GM18868 (cell line): ENCODE measurements around the gene PGLYRP4.
"Not testable (repeated sequence)": the region's sequence is repeated elsewhere in the genome, so short reads cannot be mapped to it uniquely, and the experiment has no call there.

Experiments used
- ATAC-seq: cut with Tn5 transposase; IDR thresholded peaks from one replicate; pipeline ENCODE4 v1.9.1; 2021; ENCODE audit warnings: mild to moderate bottlenecking, moderate library complexity; ENCODE audit not compliant: unreplicated experiment

The PGLYRP4 gene

GRCh38 chr1:153357076-153357852 lies 8.6 kb upstream of the PGLYRP4 start:
- no peak for ATAC-seq

GRCh38 chr1:153356392-153357075 lies 7.9 kb upstream of the PGLYRP4 start:
- ATAC-seq: no peak

GRCh38 chr1:153355445-153356071 lies 6.9 kb upstream of the PGLYRP4 start:
- ATAC-seq: peak; percentile 63

DNA sequence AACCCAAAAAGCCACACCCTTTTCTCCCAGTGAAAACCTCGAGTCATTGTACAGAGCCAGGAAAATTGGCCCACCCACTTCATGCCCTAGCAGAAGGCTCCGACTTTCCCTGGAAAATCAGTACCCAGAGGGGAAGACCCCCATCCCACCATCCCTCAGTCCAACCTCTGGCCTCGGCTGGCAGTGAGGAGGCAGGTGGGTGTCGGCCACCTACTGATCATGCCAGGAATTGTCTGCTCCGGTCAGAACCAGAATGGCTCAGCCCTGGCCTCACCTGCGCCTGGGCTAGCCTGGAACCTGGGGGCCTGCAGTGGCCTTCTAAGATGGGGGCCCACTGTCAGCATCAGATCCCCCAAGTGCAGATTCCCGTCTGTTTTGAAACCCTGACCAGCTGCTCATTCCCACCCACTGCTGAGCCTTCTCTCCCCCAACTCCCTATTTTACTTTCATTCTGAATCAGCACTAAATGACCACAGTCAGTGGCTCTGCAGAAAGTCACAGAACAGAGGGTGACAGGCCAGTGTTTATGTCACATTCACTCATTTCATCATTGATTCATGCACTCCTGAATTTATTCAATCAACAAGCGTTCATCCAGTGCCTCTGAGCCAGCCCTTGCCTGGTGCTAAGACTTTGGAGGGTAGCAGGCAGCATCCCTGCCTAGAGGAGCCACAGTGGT lies 6.0 kb upstream of the PGLYRP4 start:
- ATAC-seq: no peak

- no peak for ATAC-seq
Measured at GRCh38 chr1:153353226-153353947, 4.7 kb upstream of the PGLYRP4 start.

GRCh38 chr1:153352523-153352922 lies 3.9 kb upstream of the PGLYRP4 start:
- no peak for ATAC-seq

- ATAC-seq: no peak
Measured at GRCh38 chr1:153350321-153350957, 1.8 kb upstream of the PGLYRP4 start.

DNA sequence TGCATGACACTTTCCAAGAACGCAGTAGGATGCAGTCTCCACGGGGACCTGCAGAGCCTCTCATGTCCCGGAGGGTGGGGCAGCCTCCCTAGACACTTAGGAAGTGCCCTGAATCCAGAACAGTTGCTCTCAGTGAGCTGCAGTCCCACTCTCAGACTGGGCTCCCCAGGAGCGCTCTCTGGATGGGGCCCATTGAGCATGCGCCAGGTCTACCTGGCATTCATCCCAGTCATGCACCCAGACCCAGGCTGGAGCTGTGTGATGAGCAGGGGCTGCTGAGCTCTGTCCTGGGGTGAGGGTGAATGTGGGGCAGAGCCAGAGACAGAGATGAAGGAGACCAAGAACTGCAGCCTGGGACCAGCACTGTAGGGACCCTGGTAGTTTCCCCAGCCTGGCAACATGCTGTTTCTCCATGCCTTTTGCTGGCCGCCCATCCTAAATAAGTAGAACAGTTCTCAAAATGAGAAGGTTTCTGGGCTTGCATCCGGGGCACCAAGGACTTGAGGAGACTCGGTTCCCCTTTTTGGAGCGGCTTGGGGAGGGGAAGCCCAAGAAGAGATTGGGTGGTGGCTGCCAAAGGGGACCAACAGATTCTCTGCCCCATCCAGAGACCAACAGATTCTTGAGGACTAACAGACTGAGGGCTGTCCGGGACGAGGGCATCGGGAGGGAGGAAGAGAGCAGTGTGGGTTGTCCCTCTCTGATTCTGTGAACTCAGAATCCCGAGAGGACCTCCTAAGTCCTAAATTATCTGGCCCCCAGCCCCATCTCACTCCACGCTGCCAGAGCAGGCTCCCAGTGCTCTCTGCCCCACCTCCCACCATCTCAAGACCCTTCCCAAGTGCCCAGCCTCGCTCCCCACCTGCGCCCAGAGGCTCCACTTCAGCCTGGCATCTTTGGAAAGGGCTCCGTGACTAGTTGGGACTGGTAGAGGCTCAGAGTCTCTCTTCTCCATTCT lies 1.0 kb upstream of the PGLYRP4 start:
- no peak for ATAC-seq

GRCh38 chr1:153347856-153348255 lies 785 bp downstream of the PGLYRP4 start:
- no peak for ATAC-seq

DNA sequence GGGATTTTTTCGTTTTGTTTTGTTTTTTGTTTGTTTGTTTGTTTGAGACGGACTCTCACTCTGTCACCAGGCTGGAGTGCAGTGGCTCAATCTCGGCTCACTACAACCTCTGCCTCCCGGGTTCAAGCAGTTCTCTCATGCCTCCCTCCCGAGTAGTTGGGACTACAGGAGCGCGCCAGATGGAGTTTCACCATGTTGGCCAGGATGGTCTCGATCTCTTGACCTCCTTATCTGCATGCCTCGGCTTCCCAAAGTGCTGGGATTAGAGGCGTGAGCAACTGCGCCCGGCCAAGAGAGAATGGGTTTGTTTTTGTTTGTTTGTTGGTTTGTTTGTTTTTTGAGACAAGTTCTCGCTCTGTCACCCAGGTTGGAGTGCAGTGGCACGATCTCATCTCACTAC lies 1.6 kb downstream of the PGLYRP4 start:
- not testable (repeated sequence) for ATAC-seq

- ATAC-seq: peak; percentile 23
Measured at GRCh38 chr1:153346077-153346723, 2.4 kb downstream of the PGLYRP4 start.

DNA sequence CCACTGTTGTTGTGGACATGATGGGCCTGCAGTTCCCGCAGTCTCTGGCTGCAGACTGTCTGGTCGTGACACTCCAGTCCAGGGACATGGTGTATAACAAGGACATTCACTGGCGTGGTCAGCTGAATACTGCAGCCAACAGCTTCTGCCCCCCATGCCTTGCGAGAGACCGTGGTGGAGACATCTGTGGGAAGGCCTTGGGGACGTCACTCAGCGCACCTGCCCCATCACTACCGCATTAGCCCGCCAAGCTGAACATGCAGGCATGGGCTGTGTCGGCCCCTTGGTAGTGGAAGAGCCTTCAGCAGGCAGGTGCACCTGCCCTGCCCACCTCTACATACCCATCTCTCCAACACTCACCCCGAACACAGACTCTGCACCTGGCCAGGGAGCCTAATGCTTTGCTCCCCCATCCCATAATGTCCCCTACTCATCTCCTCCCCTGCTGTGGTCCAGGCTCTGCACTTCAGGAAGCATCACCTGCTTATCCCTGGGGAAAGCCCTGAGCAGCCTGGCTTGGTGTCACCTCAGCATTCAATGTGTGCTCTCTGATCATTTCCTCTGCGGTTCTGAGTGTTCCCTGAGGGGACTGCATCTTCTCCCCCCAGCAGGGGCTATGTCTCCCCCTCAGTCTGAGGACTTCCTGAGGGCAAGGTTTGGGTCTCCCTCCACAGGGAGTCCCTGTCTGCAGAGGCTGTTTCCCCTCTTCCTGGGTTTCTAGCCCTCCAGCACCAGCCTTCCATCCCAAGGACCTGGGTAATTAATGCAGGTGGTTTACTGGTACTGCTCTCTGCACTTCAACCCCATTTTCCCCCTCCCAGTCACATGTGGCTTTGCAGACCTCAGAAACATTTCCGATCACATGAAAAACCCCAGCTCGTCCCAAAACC lies 3.2 kb downstream of the PGLYRP4 start:
- peak; percentile 20 for ATAC-seq

GRCh38 chr1:153344718-153345025 lies 4.0 kb downstream of the PGLYRP4 start:
- no peak for ATAC-seq

- ATAC-seq: no peak
Measured at GRCh38 chr1:153343811-153344717, 4.6 kb downstream of the PGLYRP4 start.

DNA sequence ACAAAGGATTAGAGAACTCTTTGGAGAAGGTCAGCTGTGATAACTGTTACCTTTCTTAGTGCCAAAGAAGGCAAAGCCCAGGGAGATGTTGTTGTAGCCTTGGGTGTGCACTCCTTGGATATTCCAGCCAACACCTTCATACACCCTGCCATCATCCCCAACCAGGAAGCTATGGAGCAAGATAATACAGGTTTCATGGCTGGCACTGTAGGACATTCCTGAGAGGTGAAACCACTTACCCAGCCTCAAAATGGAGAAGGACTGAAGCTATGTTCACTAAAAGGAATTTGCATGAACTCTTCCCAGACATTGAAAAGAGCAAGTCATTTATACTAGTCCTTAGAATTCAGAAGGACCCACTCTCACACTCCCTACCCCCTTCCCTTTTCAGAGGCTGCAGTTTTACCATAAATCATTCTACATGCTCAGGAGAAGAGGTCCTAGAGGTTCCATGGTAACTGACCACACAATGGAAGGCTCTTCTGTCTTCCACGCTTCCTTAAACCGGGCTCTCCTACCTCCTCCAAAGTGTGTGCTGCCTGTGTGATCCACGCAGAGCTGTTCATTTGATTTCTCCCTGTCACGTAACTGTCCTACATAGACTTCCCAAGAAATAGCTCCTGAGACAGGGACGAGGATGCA lies 5.5 kb downstream of the PGLYRP4 start:
- ATAC-seq: no peak

DNA sequence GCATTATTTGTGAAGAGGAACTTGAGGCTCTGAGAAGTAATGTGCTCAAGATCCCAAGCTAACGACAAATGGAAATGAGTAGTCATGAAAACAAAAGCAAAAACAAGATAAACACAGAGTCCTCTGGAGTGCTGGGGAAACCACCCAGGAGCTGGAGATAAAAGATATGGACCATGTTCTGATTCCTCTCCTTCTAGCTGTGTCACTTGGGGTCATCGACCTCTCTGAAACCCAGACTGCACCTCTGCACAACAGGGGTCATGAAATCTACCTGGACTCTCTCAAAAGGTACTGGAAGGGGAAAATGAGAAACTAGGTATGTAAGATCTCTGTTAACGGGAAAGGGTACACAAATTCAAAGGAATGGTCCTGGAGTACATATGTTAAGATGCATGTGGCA lies 6.5 kb downstream of the PGLYRP4 start:
- no peak for ATAC-seq
